Head of caudate nucleus (tissue), 42 donors: ENCODE measurements around the gene CTNNBL1.
"Not testable (repeated sequence)": the region's sequence is repeated elsewhere in the genome, so short reads cannot be mapped to it uniquely, and the experiment has no call there.

Source experiments
- DNase-seq, 42 donors: peaks; one replicate each; pipeline versions ENCODE4 v3.0.0 to v3.0.0-alpha.2; 2020 to 2021; ENCODE audit warnings: mixed read lengths in 7 of 42
- intact Hi-C: fragments of 100-400 bp; cut with DNase I; formaldehyde crosslinking; loops from one replicate; pipeline ENCODE4 v1.15.0; 2022

The CTNNBL1 gene

GRCh38 chr20:37703035-37703845 is 9.4 kb downstream of the CTNNBL1 start:
- no peak for DNase-seq
- intact Hi-C loops, result no loop called here

GRCh38 chr20:37704955-37705354 is 11.1 kb downstream of the CTNNBL1 start:
- intact Hi-C loops, result no loop called here
- DNase-seq, result no peak

DNA sequence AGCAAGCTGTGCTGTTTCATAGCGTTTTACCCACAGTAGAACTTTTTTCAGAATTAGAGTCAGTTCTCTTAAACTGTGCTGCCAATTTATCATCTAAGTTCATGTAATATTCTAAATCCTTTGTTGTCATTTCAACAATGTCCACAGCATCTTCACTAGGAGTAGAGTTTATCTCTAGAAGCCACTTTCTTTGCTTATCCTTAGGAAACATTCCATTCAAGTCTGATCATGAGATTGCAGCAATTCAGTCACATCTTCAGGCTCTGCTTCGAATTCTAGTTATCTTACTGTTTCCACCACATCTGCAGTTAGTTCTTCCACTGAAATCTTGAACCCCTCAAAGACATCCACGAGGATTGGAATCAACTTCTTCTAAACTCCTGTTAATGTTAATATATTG is 12.5 kb downstream of the CTNNBL1 start:
- DNase-seq, result no peak
- intact Hi-C loops, result no loop called here

DNA sequence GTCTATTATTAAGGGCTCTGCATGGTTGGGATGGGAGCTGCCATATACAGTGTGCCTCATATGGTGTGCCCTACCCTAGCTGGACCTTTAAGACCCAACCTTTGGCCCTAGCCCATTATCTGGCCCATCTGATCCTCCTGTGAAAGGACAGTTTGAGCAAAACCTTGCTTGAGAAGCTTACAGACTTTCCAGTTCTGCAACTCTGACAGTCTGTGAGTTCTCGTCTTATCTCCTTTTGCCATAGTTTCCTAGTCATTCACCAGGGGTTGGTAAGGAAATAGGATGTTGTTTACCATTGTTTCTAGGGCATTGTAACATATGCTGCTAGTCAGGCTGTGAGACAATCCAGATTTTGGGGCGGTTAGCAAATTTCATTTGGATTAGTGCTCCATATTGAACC is 17.2 kb downstream of the CTNNBL1 start:
- DNase-seq, result no peak
- intact Hi-C loops, result no loop called here

DNA sequence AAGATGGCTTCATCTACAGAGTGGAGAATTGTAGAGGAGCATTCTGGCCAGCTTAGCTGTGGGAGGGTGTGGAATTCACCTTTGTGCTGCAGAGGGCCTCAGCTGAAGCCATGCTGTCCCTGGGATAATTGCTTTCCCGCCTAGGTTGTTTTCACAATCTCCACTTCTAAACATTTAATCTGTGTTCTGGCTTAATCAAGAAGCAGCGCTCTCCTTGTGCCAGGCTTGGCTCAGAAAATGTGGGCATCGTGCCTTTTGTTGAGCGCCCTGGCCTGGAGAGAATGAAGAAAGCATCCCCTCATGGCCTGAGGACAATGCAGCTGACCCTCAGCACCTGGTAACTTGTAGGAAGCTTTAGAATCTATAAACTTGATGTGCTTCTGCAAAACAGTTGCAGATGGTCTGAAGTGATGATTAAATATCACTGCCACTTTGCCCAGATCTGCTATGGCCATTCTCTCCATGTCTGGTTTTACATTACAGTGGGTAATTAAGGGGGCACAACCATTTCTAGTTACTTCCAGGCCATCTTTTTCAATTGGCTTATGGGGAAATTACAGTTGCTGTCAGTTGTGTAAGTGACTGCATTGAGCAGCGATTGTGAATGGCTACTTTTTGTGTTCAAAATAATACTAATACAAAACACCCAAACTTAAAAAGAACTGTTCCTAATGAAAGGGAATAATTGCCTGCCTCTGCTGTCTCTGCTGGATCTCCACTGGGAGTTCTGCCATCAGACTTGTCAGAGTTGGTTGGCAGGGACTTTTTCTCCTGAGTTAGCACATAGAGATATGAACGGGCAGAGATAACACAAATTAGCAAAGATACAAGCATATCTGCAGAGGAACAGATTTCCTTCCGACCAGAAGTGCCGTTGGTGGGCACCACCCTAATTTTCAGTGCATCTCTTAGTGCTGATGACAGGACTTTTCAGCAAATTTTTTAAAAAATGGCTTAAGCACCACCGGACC is 18.4 kb downstream of the CTNNBL1 start:
- intact Hi-C loops, result no loop called here
- peak in 30 of 42 donors; percentile 7 to 73 (median 30) for DNase-seq

GRCh38 chr20:37713396-37713795 is 19.6 kb downstream of the CTNNBL1 start:
- no peak for DNase-seq
- intact Hi-C loops, result no loop called here

GRCh38 chr20:37714978-37715672 is 21.3 kb downstream of the CTNNBL1 start:
- intact Hi-C loops, result no loop called here
- DNase-seq, result no peak

DNA sequence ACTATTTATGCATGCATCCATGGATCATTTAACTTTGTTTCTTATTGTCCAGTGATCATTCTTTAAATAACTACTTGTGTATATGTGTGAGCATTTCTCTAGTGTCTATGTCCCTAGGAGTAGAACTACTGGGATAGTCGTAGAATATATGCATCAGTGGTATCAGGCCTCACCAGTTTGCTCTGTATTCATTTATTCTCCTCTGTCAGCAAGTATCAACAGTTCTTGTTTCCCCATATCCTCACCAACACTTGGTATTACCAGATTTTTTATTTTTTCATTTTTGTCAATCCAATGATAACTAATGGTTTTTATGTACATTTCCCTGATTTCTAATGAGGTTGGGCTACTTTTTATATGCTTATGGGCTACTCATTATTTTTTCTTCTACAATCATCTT is 27.9 kb downstream of the CTNNBL1 start:
- no peak for DNase-seq
- intact Hi-C loops, result no loop called here

GRCh38 chr20:37722312-37722711 is 28.5 kb downstream of the CTNNBL1 start:
- intact Hi-C loops, DNase-seq: not testable (repeated sequence)

GRCh38 chr20:37723668-37724067 is 29.8 kb downstream of the CTNNBL1 start:
- intact Hi-C loops, result no loop called here
- no peak for DNase-seq

GRCh38 chr20:37725165-37725564 is 31.3 kb downstream of the CTNNBL1 start:
- DNase-seq, result no peak
- intact Hi-C loops, result no loop called here

DNA sequence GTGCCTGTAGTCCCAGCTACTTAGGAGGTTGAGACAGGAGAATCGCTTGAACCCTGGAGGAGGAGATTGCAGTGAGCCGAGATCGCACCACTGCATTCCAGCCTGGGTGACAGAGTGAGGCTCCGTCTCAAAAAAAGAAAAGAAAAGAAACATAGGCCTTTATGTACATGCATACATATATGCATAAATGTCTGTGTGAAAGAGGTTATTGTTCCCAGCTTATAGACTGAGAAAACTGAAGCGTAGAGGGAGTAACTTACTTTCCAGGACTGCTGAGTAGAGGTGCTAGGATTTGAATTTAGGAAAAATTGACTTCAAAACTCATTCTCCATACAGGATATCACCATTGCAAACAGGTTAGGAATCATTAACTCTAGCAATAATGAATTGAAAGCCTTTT is 32.0 kb downstream of the CTNNBL1 start:
- no peak for DNase-seq
- intact Hi-C loops, result no loop called here

GRCh38 chr20:37726321-37726720 is 32.5 kb downstream of the CTNNBL1 start:
- intact Hi-C loops, result no loop called here
- no peak for DNase-seq

GRCh38 chr20:37726971-37727956 is 33.4 kb downstream of the CTNNBL1 start:
- intact Hi-C loops, result no loop called here
- DNase-seq, result no peak

- no peak for DNase-seq
- intact Hi-C loops, result no loop called here
Observed at GRCh38 chr20:37727957-37728634, 34.3 kb downstream of the CTNNBL1 start.

GRCh38 chr20:37728635-37728983 is 34.8 kb downstream of the CTNNBL1 start:
- intact Hi-C loops, result no loop called here
- peak in 14 of 42 donors; percentile 5 to 67 (median 23) for DNase-seq

DNA sequence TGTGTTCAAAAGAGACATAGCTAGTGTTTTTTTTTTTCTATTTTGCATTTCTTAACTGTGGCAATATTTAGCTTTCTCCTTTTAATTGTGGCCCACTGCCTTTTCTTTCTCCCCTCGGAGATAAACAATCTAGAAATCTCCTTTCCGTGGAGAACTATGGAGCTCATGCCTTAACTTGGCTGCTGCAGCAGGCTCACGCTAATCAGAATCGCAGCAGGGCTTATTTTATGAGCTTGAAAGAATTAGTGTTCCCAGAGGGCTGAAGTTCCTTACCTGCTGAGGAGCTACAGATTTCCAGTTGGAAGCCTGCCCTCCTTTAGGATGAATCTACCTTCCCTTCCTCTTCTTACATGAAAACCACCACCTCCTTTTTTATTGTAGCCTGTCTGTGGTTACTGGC is 35.6 kb downstream of the CTNNBL1 start:
- intact Hi-C loops, result no loop called here
- DNase-seq, result no peak

DNA sequence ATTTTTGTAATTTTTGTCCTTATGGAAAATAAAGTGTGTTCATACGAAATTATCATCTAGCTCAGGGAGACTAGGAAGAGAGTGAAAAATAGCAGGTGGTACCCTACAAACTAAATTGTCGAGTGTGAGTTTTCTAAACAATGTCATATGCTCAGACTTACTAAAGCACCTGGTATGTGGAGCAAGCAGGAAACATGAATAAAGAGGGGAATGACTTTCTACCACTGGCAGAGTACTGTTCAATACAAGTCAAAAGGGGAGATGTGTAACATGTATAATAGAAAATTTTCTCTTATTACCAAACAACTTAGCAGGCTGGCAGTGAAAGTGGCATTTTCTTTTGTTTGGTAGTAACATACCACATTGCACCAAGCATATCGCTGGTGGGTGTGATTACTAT is 36.1 kb downstream of the CTNNBL1 start:
- intact Hi-C loops, result no loop called here
- no peak for DNase-seq
